ENCODE measurements around the gene DSCAML1. TPM values are rescaled to one million over a fixed set of nuclear protein-coding genes. Genes with fewer than 3 reads are reported as not detected.

Gene DSCAML1
- total RNA-seq, 4 donors from 2014 or later: 0.20 to 1.1 (median 0.36) TPM

GRCh38 chr11:117461396-117462182 lies 335.4 kb downstream of the DSCAML1 start:
- Histone ChIP-seq H3K27ac (no peak overlapping the region), H3K9me3 (no peaks in the 10 kb centered on the region), H3K27me3 (no peaks in the 10 kb centered on the region), H3K36me3 (no peaks in the 10 kb centered on the region), H3K4me1 (no peaks in the 10 kb centered on the region), H3K4me3 (no peak overlapping the region)
- no peak for DNase-seq (ENCODE audit: low spot score in 2 of 2)
- TF ChIP-seq CTCF (IDR thresholded peaks at IDR 0.05) (no peak), EP300 (IDR thresholded peaks at IDR 0.05) (no peak), POLR2A (IDR thresholded peaks at IDR 0.05) (no peak)
- WGBS, 2 donors: 85 to 89% methylated on average over 16 of the region's 16 CpGs

- Histone ChIP-seq H3K36me3 (no peaks in the 10 kb centered on the region), H3K4me1 (no peaks in the 10 kb centered on the region), H3K4me3 (no peak overlapping the region), H3K27ac (no peak overlapping the region), H3K9me3 (peaks cover 0 to 2% (median 0%) of the 10 kb centered on the region in 4 donors), H3K27me3 (no peaks in the 10 kb centered on the region)
- no peak for DNase-seq (ENCODE audit: low spot score in 2 of 2)
- WGBS, 2 donors: 61 to 74% methylated on average over 5 of the region's 5 CpGs
- TF ChIP-seq CTCF (IDR thresholded peaks at IDR 0.05) (no peak), EP300 (IDR thresholded peaks at IDR 0.05) (no peak), POLR2A (IDR thresholded peaks at IDR 0.05) (no peak)
Observed at GRCh38 chr11:117459979-117460300, 337.1 kb downstream of the DSCAML1 start.

GRCh38 chr11:117459123-117459978 lies 337.7 kb downstream of the DSCAML1 start:
- Histone ChIP-seq H3K36me3 (no peaks in the 10 kb centered on the region), H3K4me1 (no peaks in the 10 kb centered on the region), H3K4me3 (no peak overlapping the region), H3K27me3 (no peaks in the 10 kb centered on the region), H3K27ac (no peak overlapping the region), H3K9me3 (peaks cover 0 to 8% (median 0%) of the 10 kb centered on the region in 4 donors)
- no peak for DNase-seq (ENCODE audit: low spot score in 2 of 2)
- TF ChIP-seq EP300 (IDR thresholded peaks at IDR 0.05) (no peak), POLR2A (IDR thresholded peaks at IDR 0.05) (no peak), CTCF (IDR thresholded peaks at IDR 0.05) (no peak)
- WGBS, 2 donors: 77% methylated on average over 14 to 16 of the region's 16 CpGs

DNA sequence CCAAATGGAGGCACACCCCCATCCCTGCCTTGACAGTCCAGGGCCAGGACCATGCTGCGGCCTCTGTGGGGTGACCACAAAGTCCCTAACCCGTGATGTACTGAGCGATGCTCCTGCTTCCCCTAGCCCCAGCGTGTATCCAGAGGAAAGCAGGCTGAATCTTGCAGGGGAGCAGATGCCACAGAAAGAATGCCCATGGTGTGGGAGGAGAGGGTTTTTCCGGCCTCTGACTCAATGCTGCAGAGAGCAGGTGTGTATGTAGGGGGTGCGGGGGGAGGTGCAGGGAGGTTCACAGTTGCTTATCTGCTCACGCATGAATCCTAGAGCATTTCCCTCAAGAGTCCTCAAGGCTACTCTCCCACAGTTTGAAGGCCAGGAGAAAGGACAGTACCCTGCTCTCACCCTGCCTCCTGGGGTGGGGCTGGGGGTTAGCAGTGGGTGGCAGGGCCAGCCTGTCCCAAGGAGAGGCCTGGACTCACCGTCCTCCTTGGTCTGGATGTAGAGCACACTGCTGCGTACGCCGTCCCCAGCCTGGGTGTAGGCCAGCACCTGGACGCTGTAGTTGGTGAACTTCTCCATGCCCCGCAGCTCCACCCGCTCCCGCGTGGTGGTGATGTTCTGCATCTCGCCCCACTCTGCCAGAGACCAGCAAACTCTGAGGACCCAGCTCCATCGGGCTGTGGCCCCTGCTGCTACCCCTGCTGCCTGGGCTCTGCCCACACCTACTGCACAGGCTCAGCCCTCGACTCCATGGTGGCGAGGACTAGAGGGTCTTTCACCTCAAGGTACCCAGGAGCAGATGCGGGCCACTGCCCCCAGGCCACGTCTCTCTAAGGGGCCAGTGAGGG lies 338.5 kb downstream of the DSCAML1 start:
- H3K36me3 ChIP-seq: no peaks in the 10 kb centered on the region

More for the DNA sequence above, 338.5 kb downstream of the DSCAML1 start:
- no peak for DNase-seq (ENCODE audit: low spot score in 2 of 2)
- no peaks in the 10 kb centered on the region for H3K27me3 ChIP-seq
- no peak overlapping the region for H3K27ac ChIP-seq
- no peak overlapping the region for H3K4me3 ChIP-seq
- 90 to 92% methylated on average over 17 to 21 of the region's 22 CpGs for WGBS, 2 donors
- no peaks in the 10 kb centered on the region for H3K4me1 ChIP-seq
- TF ChIP-seq CTCF (IDR thresholded peaks at IDR 0.05): no peak
- TF ChIP-seq POLR2A (IDR thresholded peaks at IDR 0.05): no peak
- peaks cover 0 to 17% (median 0%) of the 10 kb centered on the region in 4 donors for H3K9me3 ChIP-seq

All from tibial nerve (tissue), 4 donors.